MM.1S (cell line): Measurements from ENCODE around the gene ZFYVE28.

Experiments used
- CTCF ChIP-seq: fragments of 300-600 bp; sonication (generic); IDR thresholded peaks from 2 replicates; pipeline ENCODE4 v1.5.1; 2016; ENCODE audit warnings: antibody characterized with exemption, low read length, mixed read lengths
- EZH2phosphoT487 ChIP-seq: fragments of 300-600 bp; sonication (generic); IDR thresholded peaks from 2 replicates; pipeline ENCODE4 v1.6.1; 2018; ENCODE audit warnings: antibody characterized with exemption, low read length

DNA sequence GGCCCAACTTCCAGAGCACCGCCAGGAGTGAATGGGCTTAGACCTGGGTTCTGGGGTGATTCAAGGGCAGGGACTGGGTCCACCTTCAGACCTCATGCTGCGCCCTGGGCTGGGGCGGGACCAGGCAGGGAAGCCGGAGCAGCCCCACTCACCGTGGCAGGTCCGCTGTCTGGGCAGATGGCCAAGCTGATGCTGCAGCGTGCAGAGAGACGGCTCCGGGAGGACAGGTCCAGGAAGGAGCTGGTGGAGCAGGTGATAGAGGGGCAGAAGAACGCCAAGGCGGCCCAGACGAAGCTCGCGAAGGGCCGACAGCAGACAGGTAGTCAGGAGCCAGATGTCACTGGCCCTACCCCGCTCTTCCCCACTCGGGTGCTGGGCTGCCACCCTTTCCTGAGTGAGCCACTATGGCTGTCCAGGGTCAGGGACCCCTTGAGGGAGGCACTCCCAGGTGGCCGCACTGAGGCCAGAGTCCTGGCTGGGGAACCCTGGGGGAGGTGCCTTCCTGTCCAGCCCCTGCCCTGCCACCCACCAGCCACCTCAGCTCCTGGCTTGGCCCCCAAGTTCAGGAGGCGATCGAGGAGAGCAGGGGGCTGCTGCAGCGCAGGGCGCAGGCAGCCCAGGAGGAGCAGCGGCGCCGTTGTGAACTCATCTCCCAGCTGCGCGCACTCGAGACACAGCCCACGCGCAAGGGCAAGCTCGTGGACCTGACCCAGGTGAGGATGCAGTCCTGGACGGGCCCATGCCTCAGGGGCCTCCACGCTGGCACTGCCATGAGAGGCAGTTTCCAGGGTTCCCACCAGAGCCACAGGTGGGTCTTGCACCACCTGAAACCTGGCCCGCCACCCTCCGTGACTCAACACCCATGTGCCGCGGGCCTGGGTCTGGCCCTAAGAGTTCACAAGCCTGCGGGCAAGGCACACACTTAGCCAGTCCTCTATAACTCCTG is 40.4 kb upstream of the ZFYVE28 start:
- TF ChIP-seq EZH2phosphoT487 (no peak), CTCF (no peak)
